GM12865 (cell line): ENCODE data around the gene SYCP3.

Experiments
- DNase-seq: peaks from one replicate; pipeline ENCODE4 v3.0.0; 2010; ENCODE audit warnings: low read depth
- H3K4me3 ChIP-seq: 2 replicates; pipeline ENCODE4 v1.5.1; 2011; ENCODE audit warnings: mild to moderate bottlenecking, low read depth, low read length, control low read depth
- CTCF ChIP-seq: IDR thresholded peaks from 2 replicates; pipeline ENCODE4 v1.5.1; 2011; ENCODE audit warnings: low read length, control low read depth, low read depth, inconsistent platforms; ENCODE audit not compliant: insufficient read depth; ENCODE audit errors: missing control alignments

SYCP3 gene

GRCh38 chr12:101707131-101707782, 32.0 kb downstream of the SYCP3 start:
- no peak for TF ChIP-seq CTCF
- no peak for DNase-seq
- H3K4me3 ChIP-seq: no peak overlapping the region

- TF ChIP-seq CTCF: no peak
- DNase-seq: no peak
- no peak overlapping the region for H3K4me3 ChIP-seq
Measured at GRCh38 chr12:101706403-101706802, 32.9 kb downstream of the SYCP3 start.

GRCh38 chr12:101703487-101703886, 35.8 kb downstream of the SYCP3 start:
- TF ChIP-seq CTCF: no peak

GRCh38 chr12:101700299-101700820, 38.9 kb downstream of the SYCP3 start:
- no peak for DNase-seq
- TF ChIP-seq CTCF: no peak
- H3K4me3 ChIP-seq: no peak overlapping the region

More at GRCh38 chr12:101703487-101703886, 35.8 kb downstream of the SYCP3 start:
- no peak overlapping the region for H3K4me3 ChIP-seq
- DNase-seq: no peak

GRCh38 chr12:101698800-101699347, 40.4 kb downstream of the SYCP3 start:
- DNase-seq: no peak
- TF ChIP-seq CTCF: no peak
- H3K4me3 ChIP-seq: no peak overlapping the region

- DNase-seq: peak; percentile 23
- TF ChIP-seq CTCF: no peak
Measured at GRCh38 chr12:101697930-101698799, 41.1 kb downstream of the SYCP3 start.

More at GRCh38 chr12:101697930-101698799, 41.1 kb downstream of the SYCP3 start:
- peak overlapping the region; percentile 64 for H3K4me3 ChIP-seq
